ENCODE measurements around the gene SIVA1. TPM values are rescaled to one million over a fixed set of nuclear protein-coding genes. Genes with fewer than 3 reads are reported as not detected.
A peak's percentile ranks its signal among the peaks of the same experiment; 100 is the strongest.

Gene SIVA1
- total RNA-seq, 4 donors from 2014 or later = 64.6 to 144 (median 115) TPM

DNA sequence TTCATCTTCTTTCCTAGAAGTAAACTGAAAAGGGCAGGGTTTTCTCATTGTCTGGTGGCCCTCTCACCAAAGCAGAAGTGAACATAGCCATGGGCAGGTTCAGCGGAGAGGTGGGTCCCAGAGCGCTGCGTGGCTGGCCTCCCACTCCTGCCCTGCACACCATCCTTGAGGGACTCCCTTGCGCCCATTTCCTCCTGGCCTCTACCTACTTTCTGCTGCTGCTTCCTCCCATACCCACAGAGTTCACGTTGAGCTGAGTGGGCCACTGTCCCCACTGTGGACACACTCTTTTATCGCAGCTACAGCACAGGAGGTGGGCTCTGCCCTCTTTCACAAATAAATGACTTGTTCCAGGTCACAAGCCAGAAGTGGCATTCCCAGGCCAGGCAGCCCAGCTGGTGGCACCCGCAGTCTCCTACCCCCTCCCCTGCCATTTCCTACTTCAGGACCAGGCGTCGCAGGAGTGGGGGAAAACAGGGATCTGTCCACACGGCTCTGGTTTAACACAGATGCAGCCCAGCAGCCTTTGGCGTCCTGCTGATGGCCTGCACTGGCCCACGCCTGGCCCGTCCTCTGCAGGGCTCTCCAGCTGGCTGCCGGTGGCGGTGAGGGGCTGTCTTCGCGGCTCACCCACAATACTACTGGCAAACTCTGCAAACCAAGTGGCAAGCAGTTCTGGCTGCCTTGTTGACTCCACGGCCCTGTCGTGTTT, 4.9 kb downstream of the SIVA1 start:
- DNase-seq = no peak
- H3K27ac ChIP-seq = no peak overlapping the region
- H3K27me3 ChIP-seq = no peaks in the 10 kb centered on the region
- peaks cover 0 to 67% (median 0%) of the 10 kb centered on the region in 3 donors for H3K36me3 ChIP-seq
- no peak overlapping the region for H3K4me3 ChIP-seq
- no peaks in the 10 kb centered on the region for H3K9me3 ChIP-seq
- peaks cover 0 to 25% (median 10%) of the 10 kb centered on the region in 4 donors for H3K4me1 ChIP-seq
- TF ChIP-seq POLR2A (IDR thresholded peaks at IDR 0.05) = no peak
- TF ChIP-seq, protein P1, sequence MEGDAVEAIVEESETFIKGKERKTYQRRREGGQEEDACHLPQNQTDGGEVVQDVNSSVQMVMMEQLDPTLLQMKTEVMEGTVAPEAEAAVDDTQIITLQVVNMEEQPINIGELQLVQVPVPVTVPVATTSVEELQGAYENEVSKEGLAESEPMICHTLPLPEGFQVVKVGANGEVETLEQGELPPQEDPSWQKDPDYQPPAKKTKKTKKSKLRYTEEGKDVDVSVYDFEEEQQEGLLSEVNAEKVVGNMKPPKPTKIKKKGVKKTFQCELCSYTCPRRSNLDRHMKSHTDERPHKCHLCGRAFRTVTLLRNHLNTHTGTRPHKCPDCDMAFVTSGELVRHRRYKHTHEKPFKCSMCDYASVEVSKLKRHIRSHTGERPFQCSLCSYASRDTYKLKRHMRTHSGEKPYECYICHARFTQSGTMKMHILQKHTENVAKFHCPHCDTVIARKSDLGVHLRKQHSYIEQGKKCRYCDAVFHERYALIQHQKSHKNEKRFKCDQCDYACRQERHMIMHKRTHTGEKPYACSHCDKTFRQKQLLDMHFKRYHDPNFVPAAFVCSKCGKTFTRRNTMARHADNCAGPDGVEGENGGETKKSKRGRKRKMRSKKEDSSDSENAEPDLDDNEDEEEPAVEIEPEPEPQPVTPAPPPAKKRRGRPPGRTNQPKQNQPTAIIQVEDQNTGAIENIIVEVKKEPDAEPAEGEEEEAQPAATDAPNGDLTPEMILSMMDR (IDR thresholded peaks at IDR 0.05) = no peak

DNA sequence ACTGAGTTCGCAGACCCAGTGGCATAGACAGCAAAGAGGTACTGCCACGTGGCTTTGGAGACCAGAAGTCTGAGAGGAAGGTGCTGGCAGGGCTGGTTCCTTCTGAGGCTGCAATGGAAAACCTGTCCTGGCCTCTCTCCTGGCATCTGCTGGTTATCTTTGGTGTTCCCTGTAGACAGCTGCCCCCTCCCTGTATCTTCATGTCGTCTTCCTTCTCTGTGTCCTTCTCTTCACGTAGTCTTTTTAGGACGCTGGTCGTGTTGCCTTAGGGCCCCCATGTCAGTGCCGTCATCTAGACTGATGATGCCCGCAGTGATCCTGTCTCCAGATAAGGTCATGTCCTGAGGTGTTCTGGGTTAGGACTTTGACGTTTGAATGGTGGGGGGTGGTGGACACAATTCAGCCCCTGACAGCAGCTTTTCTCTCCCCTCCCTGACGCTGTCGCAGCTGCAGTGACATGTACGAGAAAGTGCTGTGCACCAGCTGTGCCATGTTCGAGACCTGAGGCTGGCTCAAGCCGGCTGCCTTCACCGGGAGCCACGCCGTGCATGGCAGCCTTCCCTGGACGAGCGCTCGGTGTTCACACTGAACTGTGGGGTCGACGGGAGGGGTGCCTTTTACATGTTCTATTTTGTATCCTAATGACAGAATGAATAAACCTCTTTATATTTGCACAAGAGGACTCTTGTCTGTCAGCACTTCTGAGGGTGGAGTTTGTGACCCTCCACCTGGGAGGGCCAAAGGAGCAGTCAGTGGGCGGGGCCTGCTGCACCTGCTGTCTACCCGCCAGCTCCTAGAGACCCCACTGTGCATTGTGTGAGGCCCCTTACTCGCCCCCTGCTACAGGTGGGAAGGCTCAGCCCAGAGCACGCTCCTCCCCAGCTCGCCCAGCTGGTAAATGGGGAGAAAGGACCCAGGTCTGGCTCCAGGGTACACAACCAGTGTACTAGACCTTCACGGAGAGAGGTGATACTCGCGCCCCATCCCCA, 6.3 kb downstream of the SIVA1 start:
- peaks cover 0 to 67% (median 0%) of the 10 kb centered on the region in 3 donors for H3K36me3 ChIP-seq
- no peaks in the 10 kb centered on the region for H3K27me3 ChIP-seq
- no peaks in the 10 kb centered on the region for H3K9me3 ChIP-seq
- no peak for DNase-seq
- no peak for TF ChIP-seq POLR2A (IDR thresholded peaks at IDR 0.05)
- TF ChIP-seq, protein P1 (IDR thresholded peaks at IDR 0.05) = no peak
- H3K4me3 ChIP-seq = no peak overlapping the region
- H3K4me1 ChIP-seq = peaks cover 0 to 18% (median 4%) of the 10 kb centered on the region in 4 donors
- no peak overlapping the region for H3K27ac ChIP-seq

DNA sequence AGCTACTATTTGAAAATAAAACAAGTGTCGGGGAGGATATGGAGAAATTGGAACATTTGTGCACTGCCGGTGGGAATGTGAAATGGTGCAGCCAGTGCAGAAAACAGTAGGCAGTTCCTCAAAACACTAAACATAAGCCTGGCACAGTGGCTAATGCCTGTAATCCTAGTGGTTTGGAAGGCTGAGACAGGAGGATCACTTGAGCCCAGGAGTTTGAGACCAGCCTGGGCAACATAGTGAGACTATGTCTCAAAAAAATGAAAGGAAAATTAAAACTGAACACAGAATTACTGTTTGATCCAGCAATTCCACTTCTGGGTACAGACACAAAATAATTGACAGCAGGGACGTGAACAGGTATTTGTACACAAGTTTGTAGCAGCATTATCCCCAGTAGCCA, 12.6 kb downstream of the SIVA1 start:
- H3K4me1 ChIP-seq = peaks cover 0 to 10% (median 2%) of the 10 kb centered on the region in 4 donors
- H3K9me3 ChIP-seq = no peaks in the 10 kb centered on the region
- peak overlapping the region in 1 of 4 donors; percentile 11 for H3K4me3 ChIP-seq
- no peak for TF ChIP-seq POLR2A (IDR thresholded peaks at IDR 0.05)
- TF ChIP-seq, protein P1 (IDR thresholded peaks at IDR 0.05) = no peak
- no peak overlapping the region for H3K27ac ChIP-seq
- H3K36me3 ChIP-seq = peaks cover 0 to 19% (median 0%) of the 10 kb centered on the region in 3 donors
- DNase-seq = no peak
- no peaks in the 10 kb centered on the region for H3K27me3 ChIP-seq

DNA sequence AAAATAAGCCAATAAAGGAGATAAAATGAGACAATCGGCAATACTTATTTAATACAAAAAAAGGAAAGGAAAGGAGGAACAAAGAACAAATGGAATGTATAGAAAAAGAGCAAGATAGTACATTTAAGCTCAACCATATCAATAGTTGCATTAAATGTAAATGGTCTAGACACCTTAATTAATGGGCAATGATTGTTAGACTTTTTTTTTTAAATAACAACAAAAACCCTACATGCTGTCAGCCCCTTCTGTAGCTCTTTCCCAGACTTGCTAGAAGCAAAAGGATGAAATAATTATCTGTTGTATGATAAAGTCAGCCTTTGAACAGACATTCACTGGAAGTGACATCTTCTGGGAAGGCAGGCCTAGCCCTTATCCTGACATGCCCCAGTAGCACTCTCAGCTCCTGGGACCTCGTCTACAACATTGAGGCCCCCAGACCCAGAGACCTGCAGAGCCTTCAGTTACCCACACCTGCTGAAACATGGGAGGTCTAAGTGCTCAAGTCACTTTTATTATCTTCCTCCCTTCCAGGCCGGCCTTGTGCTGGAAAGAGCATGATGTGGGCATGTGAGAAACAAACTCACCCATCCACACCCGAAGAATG, 13.4 kb downstream of the SIVA1 start:
- TF ChIP-seq, protein P1 (IDR thresholded peaks at IDR 0.05) = no peak
- no peak for TF ChIP-seq POLR2A (IDR thresholded peaks at IDR 0.05)
- Histone ChIP-seq H3K9me3 (no peaks in the 10 kb centered on the region), H3K4me1 (peaks cover 0 to 10% (median 2%) of the 10 kb centered on the region in 4 donors), H3K36me3 (peaks cover 0 to 22% (median 0%) of the 10 kb centered on the region in 3 donors), H3K4me3 (no peak overlapping the region), H3K27me3 (no peaks in the 10 kb centered on the region), H3K27ac (no peak overlapping the region)
- DNase-seq = no peak

DNA sequence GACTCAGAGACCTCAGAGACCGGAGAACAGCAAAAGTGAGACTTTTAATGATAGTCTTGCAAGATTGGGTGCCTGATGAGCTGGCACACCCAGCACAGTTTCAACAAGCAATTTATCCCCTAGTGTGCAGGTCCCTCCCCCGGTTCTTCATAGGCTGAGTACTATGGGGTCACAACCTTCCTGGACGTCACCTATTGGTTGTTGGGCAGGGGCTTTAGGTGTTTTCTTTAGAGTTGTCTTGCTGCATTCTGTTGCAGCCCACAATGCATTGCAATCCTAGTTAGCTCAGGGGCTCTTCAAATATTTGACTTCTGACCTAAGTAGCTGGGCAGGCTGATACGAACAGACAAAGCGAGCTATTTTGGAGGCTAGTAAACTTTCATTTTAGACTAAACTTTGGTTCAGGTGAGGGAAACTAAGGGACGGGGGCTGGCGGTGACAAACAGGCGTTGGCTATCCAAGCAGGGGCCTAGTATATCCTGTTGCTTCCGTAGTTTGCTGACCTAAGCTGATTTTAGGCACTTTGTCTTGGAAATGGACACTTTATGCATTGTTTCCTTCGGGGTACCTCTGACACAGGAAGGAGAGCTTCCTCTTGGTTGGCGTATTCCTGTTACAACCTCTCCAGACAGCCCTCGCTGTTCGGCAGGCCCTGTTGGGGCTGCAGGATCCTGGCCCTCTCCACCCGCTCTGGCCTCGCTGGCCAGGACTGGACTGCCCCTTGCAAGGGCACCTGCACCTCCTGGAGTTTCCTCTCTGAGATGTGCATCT, 14.1 kb downstream of the SIVA1 start:
- Histone ChIP-seq H3K4me1 (peaks cover 0 to 10% (median 2%) of the 10 kb centered on the region in 4 donors), H3K9me3 (no peaks in the 10 kb centered on the region), H3K27ac (no peak overlapping the region), H3K27me3 (no peaks in the 10 kb centered on the region), H3K36me3 (peaks cover 0 to 22% (median 0%) of the 10 kb centered on the region in 3 donors), H3K4me3 (no peak overlapping the region)
- no peak for TF ChIP-seq POLR2A (IDR thresholded peaks at IDR 0.05)
- TF ChIP-seq, protein P1 (IDR thresholded peaks at IDR 0.05) = no peak
- no peak for DNase-seq
